Erythroblast (primary cell): ENCODE data around the gene PIK3AP1.

Source experiments
- GATA1 ChIP-seq: IDR thresholded peaks from 2 replicates; pipeline ENCODE4 v1.6.1; 2011; ENCODE audit warnings: low read depth, mild to moderate bottlenecking, control low read depth, low read length, moderate library complexity
- POLR2A ChIP-seq: IDR thresholded peaks from 2 replicates; pipeline ENCODE4 v1.6.1; 2011; ENCODE audit warnings: mild to moderate bottlenecking, low read length

- TF ChIP-seq POLR2A (no peak), GATA1 (no peak)
Measured at GRCh38 chr10:96670786-96671185, 49.5 kb downstream of the PIK3AP1 start.
